ENCODE measurements around the gene MYOG. TPM values are rescaled to one million over a fixed set of nuclear protein-coding genes. Genes with fewer than 3 reads are reported as not detected.

MYOG gene
- total RNA-seq: not detected
- polyA plus RNA-seq (2013, experiment 1 of 2): not detected
- polyA plus RNA-seq (2013, experiment 2 of 2): not detected
- long read RNA-seq, experiment 1: 0 reads
- long read RNA-seq, experiment 2: 0 reads
- long read RNA-seq, experiment 3: 0 reads
- long read RNA-seq, experiment 4, partial matches to known transcripts: 0 of 2 reads
- long read RNA-seq, experiment 4, other reads (novel, unspliced or antisense): 2 of 2 reads

- H3K27me3 ChIP-seq (ENCODE audit: control insufficient read depth, insufficient read depth, low read length, poor library complexity, severe bottlenecking): no peaks in the 10 kb centered on the region
- no peak within 1 kb of the TSS for H3K9ac ChIP-seq (ENCODE audit: extremely low read depth, low read length, poor library complexity, severe bottlenecking)
- peak; percentile 51 for DNase-seq
- Mint-ChIP-seq H3K27ac (peak within 1 kb of the TSS; percentile 13), H3K4me1 (peaks cover 51% of the 10 kb centered on the region), H3K36me3 (ENCODE audit: low read depth) (no peaks in the 10 kb centered on the region), H3K9me3 (no peaks in the 10 kb centered on the region), H3K4me3 (no peak within 1 kb of the TSS), H3K27me3 (ENCODE audit: insufficient read depth) (peaks cover 3% of the 10 kb centered on the region)
- H3K36me3 ChIP-seq (ENCODE audit: control insufficient read depth, insufficient read depth, low read length): no peaks in the 10 kb centered on the region
- no peak within 1 kb of the TSS for H3K4me3 ChIP-seq (ENCODE audit: low read length)
- H3K9me3 ChIP-seq (ENCODE audit: control insufficient read depth, low read length): no peaks in the 10 kb centered on the region
- H3K27ac ChIP-seq (ENCODE audit: low read depth, low read length): no peak within 1 kb of the TSS
- WGBS, 2 experiments (ENCODE audit: insufficient coverage in 1 of 2, insufficient read length in 1 of 2): 91 to 94% methylated on average over 10 to 34 of the region's 36 CpGs
- no peak for TF ChIP-seq CTCF (conservative IDR thresholded peaks at IDR 0.05)
- peaks cover 19% of the 10 kb centered on the region for H3K4me1 ChIP-seq (ENCODE audit: control insufficient read depth, insufficient read depth, low read length)
These were observed at the start of gene MYOG for GRCh38 chr1:203085528-203086406. TSS of gene MYOG (minus strand) at chr1:203086012. CDS start at chr1:203085961, 51 bp downstream.

DNA sequence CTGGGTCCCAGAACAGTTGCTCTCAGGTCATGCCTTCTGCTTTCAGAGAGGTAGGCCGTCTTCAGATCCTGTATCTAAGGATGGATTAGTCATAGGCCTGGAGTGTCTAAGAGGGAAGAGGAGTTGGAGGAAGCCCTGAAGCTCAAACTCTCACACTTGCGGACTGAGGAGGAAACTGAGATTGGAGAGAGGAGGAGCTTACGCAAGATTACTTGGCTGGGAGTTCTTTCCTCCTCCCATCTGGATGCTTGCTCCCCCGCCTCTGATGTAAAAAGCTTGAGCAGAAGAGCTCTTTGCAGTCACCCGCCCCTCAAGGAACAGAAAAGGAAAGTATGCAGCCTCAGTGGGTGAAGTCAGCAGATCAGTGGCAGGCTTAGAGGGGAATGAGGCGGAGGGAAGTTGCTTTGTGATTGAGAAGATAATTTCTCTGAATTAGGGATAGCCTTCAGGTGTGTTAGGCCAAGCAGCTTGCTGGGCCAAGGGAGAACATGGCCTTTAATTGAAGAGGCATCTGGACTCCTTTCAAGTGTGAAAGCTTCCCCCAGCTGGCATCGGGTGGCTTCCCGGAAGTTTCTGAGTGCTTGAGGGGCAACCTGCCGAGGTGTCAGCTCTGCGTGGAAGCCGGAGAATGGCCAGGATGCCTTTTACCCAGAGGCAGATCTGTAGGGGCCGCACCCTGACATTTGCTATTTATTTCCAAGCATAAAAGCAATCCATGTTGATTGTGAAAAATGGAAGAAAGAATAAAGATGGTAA lies 48.3 kb upstream of the MYOG start:
- peaks cover 11% of the 10 kb centered on the region for H3K27me3 Mint-ChIP-seq (ENCODE audit: insufficient read depth)
- H3K27ac Mint-ChIP-seq: no peak overlapping the region
- H3K4me1 Mint-ChIP-seq: peaks cover 12% of the 10 kb centered on the region
- Histone ChIP-seq H3K27me3 (ENCODE audit: control insufficient read depth, insufficient read depth, low read length, poor library complexity, severe bottlenecking) (no peaks in the 10 kb centered on the region), H3K36me3 (ENCODE audit: control insufficient read depth, insufficient read depth, low read length) (peaks cover 14% of the 10 kb centered on the region), H3K4me1 (ENCODE audit: control insufficient read depth, insufficient read depth, low read length) (no peaks in the 10 kb centered on the region), H3K9me3 (ENCODE audit: control insufficient read depth, low read length) (no peaks in the 10 kb centered on the region), H3K27ac (ENCODE audit: low read depth, low read length) (no peak overlapping the region), H3K9ac (ENCODE audit: extremely low read depth, low read length, poor library complexity, severe bottlenecking) (no peak overlapping the region), H3K4me3 (ENCODE audit: low read length) (no peak overlapping the region)
- no peak for TF ChIP-seq CTCF (conservative IDR thresholded peaks at IDR 0.05)
- no peaks in the 10 kb centered on the region for H3K36me3 Mint-ChIP-seq (ENCODE audit: low read depth)
- DNase-seq: no peak
- no peaks in the 10 kb centered on the region for H3K9me3 Mint-ChIP-seq
- 81 to 93% methylated on average over 5 to 11 of the region's 12 CpGs for WGBS, 2 experiments (ENCODE audit: insufficient coverage in 1 of 2, insufficient read length in 1 of 2)
- no peak overlapping the region for H3K4me3 Mint-ChIP-seq

DNA sequence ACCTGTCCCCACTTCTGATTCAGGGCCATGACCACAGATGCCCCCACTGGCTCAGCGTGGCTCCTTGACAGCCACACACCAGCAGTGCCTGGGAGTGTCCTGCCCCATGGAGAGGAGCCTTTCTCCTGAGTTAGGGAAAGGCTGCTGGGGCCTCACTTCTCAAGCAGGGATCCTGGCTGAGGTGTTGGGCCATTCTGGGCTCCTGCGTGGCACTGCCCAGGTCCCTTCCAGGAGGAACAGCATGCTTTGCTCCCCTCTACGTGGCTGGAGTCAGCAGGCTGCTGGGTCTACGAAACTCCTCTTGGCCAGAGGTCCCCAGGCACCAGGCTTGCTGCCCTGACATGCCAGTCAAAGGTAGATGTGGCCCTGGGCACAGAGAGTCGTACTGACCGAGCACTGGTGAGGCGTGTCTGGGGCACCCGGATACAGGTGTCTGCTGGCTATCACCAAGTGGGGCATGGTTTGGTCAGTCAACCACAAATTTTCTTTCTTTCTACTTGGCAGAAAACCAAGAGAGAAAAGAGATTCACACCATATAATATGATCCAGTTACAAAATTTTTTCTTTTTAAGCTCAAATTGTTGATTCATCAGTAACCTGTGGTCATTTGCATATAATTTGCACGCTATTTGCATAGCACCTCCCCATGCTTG lies 45.9 kb upstream of the MYOG start:
- Histone ChIP-seq H3K4me1 (ENCODE audit: control insufficient read depth, insufficient read depth, low read length) (peaks cover 10% of the 10 kb centered on the region), H3K27ac (ENCODE audit: low read depth, low read length) (no peak overlapping the region), H3K9me3 (ENCODE audit: control insufficient read depth, low read length) (no peaks in the 10 kb centered on the region), H3K4me3 (ENCODE audit: low read length) (no peak overlapping the region), H3K27me3 (ENCODE audit: control insufficient read depth, insufficient read depth, low read length, poor library complexity, severe bottlenecking) (no peaks in the 10 kb centered on the region), H3K36me3 (ENCODE audit: control insufficient read depth, insufficient read depth, low read length) (peaks cover 2% of the 10 kb centered on the region), H3K9ac (ENCODE audit: extremely low read depth, low read length, poor library complexity, severe bottlenecking) (no peak overlapping the region)
- peaks cover 31% of the 10 kb centered on the region for H3K27me3 Mint-ChIP-seq (ENCODE audit: insufficient read depth)
- peaks cover 27% of the 10 kb centered on the region for H3K4me1 Mint-ChIP-seq
- H3K9me3 Mint-ChIP-seq: no peaks in the 10 kb centered on the region
- H3K36me3 Mint-ChIP-seq (ENCODE audit: low read depth): no peaks in the 10 kb centered on the region
- no peak overlapping the region for H3K27ac Mint-ChIP-seq
- DNase-seq: peak; percentile 30
- TF ChIP-seq CTCF (conservative IDR thresholded peaks at IDR 0.05): no peak
- H3K4me3 Mint-ChIP-seq: no peak overlapping the region
- 96% methylated on average over 9 of the region's 9 CpGs for WGBS, 2 experiments (ENCODE audit: insufficient coverage in 1 of 2, insufficient read length in 1 of 2)

All from endodermal cell (in vitro differentiated cells).